WI38 (cell line): Measurements from ENCODE around the gene SLC11A1.

Source experiments
- H3K4me3 ChIP-seq: 2 replicates; pipeline ENCODE4 v1.5.1; 2011; ENCODE audit warnings: low read depth, mild to moderate bottlenecking, control low read depth, low read length
- TF ChIP-seq, protein P1 (sequence below): IDR thresholded peaks from 2 replicates; pipeline ENCODE4 v1.5.1; 2012; ENCODE audit warnings: low read depth, mild to moderate bottlenecking, control low read depth, low read length

SLC11A1 gene

DNA sequence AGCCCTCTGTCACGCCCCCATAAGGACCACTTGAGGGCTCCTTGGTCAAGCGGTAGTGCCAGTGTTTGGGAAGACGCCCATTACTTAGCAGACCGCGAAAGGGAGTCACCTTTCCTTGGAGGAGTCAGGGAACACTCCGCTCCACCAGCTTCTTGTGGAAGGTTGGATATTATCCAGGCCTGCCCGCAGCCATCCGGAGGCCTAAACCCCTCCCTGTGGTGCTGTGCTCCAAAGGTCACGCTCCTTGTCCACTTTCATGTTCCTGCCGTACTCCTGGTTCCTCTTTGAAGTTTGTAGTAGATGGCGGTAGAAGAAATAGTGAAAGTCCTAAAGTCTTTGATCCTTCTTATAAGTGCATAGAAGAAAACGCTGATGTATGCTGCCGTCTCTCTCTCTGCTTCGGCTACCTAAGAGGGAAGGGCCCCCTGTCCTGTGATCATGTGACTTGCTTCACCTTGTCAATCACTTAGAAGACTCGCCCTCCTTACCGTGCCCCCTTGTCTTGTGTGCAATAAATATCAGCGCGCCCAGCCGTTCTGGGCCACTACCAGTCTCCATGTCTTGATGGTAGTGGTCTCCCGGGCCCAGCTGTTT is 27.1 kb upstream of the SLC11A1 start:
- no peak overlapping the region for H3K4me3 ChIP-seq
- TF ChIP-seq, protein P1, sequence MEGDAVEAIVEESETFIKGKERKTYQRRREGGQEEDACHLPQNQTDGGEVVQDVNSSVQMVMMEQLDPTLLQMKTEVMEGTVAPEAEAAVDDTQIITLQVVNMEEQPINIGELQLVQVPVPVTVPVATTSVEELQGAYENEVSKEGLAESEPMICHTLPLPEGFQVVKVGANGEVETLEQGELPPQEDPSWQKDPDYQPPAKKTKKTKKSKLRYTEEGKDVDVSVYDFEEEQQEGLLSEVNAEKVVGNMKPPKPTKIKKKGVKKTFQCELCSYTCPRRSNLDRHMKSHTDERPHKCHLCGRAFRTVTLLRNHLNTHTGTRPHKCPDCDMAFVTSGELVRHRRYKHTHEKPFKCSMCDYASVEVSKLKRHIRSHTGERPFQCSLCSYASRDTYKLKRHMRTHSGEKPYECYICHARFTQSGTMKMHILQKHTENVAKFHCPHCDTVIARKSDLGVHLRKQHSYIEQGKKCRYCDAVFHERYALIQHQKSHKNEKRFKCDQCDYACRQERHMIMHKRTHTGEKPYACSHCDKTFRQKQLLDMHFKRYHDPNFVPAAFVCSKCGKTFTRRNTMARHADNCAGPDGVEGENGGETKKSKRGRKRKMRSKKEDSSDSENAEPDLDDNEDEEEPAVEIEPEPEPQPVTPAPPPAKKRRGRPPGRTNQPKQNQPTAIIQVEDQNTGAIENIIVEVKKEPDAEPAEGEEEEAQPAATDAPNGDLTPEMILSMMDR = no peak

DNA sequence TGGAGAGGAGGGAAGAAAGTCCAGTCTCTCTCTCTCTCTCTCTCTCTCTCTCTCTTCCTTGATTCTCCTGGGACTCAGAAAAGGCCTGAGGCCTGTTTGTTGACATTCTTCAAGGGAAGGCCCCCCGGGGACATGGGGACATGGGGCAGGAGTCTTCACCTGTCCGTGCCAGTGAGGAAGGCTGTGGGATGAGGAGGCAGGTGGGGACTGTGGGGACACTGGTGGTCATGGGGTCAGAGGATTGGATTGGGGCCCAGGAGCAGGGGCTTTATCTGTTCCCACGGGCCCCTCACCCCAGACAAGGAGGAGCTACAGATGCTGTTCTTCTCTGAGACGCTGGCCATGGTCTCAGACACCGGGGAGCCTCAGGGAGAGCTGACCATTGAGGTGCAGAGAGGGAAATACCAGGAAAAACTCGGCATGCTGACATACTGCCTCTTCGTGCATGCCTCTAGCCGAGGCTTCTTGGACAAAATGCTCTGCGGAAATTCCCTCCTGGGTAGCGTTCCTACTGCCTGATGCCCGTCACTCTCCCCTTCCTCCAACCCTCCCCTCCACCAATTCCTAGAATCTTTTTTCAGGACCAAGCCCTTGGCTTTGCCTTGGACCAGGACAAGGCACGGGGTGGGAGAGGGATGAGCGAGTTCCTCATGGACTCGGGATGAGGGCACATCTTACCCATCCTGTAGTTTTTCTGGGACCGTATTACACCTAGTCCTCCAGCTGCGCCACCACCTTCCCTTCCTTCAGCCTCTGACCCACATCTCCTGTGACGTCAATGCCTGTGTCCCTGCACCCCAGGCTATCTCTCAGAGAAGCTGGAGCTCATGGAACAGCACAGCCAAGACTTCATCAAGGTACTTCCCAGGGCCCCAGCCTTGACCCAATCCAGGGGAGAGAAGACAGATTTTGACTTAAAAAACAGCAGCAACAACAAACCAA is 24.6 kb upstream of the SLC11A1 start:
- TF ChIP-seq, protein P1 = no peak

DNA sequence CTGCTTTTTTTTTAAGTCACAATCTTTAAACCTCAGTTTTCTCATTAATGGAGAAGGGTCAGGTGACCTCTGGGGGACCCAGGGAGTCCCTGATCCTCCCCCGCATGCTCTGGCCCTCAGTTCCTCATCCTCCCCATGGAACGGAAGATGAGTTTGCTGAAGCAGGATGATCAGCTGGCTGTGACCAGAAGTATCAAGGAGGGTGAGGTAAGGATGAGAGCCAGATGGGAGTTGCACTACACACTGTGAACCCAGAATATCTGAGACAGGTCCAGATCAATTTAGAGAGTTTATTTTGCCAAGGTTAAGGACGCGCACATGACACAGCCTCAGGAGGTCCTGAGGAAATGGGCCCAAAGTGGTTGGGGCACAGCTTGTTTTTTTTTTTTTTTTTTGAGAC is 21.6 kb upstream of the SLC11A1 start:
- H3K4me3 ChIP-seq = no peak overlapping the region
- TF ChIP-seq, protein P1 = no peak

More for the DNA sequence above, 24.6 kb upstream of the SLC11A1 start:
- H3K4me3 ChIP-seq = no peak overlapping the region

DNA sequence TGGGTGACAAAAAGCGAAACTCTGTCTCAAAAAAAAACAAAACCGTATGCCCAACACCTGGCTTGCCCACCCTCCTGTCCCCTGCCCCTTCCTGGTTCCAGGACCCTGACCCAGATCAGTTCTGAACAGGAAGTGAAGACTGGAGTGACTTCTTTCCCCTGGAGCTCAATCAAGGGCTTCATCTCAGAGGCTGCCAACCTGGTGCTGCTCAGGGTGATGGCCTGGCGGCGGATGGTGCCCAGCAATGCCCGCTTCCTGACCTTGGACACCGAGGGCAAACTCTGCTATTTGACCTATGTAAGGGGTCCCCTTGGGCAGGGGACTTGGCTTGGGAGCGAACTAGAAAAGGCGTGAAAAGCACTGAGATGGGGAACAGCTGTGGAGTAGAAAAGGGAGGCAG is 19.5 kb upstream of the SLC11A1 start:
- TF ChIP-seq, protein P1 = no peak
- no peak overlapping the region for H3K4me3 ChIP-seq

DNA sequence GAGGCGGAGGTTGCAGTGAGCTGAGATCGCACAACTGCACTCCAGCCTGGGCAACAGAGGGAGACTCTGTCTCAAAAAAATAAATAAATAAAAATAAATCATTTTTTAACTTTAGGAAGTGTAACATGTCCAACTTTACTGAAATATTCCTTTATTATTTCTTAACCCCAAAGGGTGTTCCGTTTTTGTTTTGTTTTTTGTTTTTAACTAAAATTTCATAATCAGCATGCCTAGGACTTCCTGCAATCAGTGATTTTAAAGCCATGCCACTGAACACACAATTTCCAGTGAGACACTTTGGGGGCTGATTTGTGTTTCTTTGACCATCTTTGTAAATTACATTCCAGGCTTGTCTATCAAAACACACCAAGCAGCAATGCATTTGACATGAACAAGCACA is 18.3 kb upstream of the SLC11A1 start:
- H3K4me3 ChIP-seq = no peak overlapping the region
- TF ChIP-seq, protein P1 = no peak

DNA sequence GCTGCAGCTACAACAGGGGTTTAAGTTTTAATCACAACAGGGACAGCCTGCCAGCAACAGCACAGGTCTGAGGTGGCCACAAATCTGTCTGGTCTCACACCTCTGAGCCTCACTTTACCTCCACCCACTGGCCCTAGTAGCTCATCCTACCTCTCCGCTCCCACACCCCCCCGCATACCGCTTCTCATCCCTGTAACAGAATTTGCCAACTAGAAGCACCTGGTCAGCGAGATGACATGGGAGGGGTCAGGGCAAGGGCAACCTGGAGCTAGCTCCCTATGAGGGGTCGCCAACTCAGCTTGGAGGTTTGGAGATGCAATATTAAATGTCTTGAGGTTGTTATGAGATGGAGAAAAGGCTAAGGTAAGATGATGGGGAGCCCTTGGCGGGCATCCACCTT is 17.9 kb upstream of the SLC11A1 start:
- TF ChIP-seq, protein P1 = no peak
- no peak overlapping the region for H3K4me3 ChIP-seq
